ENCODE results near the gene RALGPS1. TPM values are rescaled to one million over a fixed set of nuclear protein-coding genes. Genes with fewer than 3 reads are reported as not detected.
A peak's percentile ranks its signal among the peaks of the same experiment; 100 is the strongest.
"Not testable (repeated sequence)": the region's sequence is repeated elsewhere in the genome, so short reads cannot be mapped to it uniquely, and the experiment has no call there.

RALGPS1 gene
- total RNA-seq, 2 experiments from 2014 or later = 4.8 to 5.1 TPM

DNA sequence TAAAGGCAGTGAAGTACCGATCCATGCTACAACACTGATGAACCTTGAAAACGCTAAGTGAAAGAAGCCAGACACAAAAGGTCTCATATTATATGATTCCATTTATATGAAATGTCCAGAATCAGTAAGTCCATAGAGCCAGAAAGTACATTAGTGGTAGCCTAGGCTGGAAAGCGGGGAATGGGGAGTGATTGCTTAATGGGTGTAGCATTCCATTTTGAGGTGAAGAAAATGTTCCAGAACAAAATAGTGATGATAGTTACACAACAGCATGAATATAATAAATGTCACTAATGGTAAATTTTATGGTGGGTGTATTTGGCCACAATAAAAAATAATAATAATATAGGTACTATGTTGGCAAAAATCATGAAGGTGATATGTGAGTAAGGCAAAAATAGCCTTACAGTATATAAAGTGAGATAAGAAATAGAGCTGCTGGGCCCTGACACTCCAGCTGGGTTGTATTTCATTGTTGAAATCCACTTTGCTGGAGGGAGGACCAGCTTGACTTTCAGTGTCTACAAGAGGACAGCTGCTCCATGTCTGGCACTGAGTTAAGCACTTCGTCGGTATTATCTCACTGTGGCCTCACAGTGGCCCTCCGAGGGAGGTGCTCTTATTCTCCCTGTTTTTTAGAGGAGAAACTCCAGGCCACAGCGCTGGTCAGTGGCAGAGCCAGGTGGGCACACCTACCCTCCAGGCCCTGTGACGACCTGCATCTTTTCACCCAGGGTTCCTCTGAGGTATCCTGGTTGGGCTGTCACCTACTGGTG is 230.3 kb downstream of the RALGPS1 start:
- peaks cover 13% of the 10 kb centered on the region for H3K27me3 Mint-ChIP-seq
- no peak overlapping the region for H3K4me3 Mint-ChIP-seq
- ATAC-seq (ENCODE audit: low read depth) = no peak
- DNase-seq = peak; percentile 20
- no peaks in the 10 kb centered on the region for H3K36me3 Mint-ChIP-seq
- POLR2A ChIA-PET = no interaction called here
- H3K4me1 Mint-ChIP-seq = no peaks in the 10 kb centered on the region
- no peak overlapping the region for H3K27ac Mint-ChIP-seq
- H3K9me3 Mint-ChIP-seq = no peaks in the 10 kb centered on the region

DNA sequence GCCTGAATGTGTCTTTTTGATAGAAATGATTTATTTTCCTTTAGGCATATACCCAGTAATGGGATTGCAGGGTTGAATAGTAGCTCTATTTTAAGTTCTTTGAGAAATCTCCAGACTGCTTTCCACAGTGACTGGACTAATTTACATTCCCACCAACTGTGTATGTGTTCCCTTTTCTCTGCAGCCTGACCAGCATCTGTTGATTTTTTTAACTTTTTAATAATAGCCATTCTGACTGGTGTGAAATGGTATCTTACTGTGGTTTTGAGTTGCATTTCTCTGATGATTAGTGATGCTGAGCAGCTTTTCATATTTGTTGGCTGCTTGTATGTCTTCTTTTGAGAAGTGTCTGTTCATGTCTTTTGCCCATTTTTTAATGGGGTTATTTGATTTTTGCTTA is 232.3 kb downstream of the RALGPS1 start:
- POLR2A ChIA-PET, H3K36me3 Mint-ChIP-seq, H3K4me3 Mint-ChIP-seq: not testable (repeated sequence)

DNA sequence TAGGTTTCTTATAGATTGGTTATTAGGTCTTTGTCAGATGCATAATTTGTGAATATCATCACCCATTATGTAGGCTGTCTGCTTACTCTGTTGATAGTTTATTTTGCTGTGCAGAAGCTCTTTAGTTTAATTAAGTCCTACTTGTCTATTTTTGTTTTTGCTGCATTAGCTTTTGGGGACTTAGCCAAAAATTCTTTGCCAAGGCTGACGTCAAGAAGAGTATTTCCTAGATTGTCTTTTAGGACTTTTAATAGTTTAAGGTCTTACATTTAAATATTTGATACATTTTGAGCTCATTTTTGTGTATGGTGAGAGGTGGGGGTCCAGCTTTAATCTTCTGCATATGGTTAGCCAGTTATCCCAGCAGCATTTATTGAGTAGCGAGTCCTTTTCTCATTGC is 232.7 kb downstream of the RALGPS1 start:
- POLR2A ChIA-PET = no interaction called here
- H3K9me3 Mint-ChIP-seq = no peaks in the 10 kb centered on the region
- no peaks in the 10 kb centered on the region for H3K36me3 Mint-ChIP-seq
- no peak for DNase-seq
- no peaks in the 10 kb centered on the region for H3K4me1 Mint-ChIP-seq
- ATAC-seq (ENCODE audit: low read depth) = no peak
- no peak overlapping the region for H3K4me3 Mint-ChIP-seq
- no peak overlapping the region for H3K27ac Mint-ChIP-seq
- peaks cover 13% of the 10 kb centered on the region for H3K27me3 Mint-ChIP-seq

More for the DNA sequence above, 232.3 kb downstream of the RALGPS1 start:
- H3K9me3 Mint-ChIP-seq; DNase-seq; H3K4me1 Mint-ChIP-seq; H3K27ac Mint-ChIP-seq; ATAC-seq (ENCODE audit: low read depth): not testable (repeated sequence)
- H3K27me3 Mint-ChIP-seq = peaks cover 14% of the 10 kb centered on the region

DNA sequence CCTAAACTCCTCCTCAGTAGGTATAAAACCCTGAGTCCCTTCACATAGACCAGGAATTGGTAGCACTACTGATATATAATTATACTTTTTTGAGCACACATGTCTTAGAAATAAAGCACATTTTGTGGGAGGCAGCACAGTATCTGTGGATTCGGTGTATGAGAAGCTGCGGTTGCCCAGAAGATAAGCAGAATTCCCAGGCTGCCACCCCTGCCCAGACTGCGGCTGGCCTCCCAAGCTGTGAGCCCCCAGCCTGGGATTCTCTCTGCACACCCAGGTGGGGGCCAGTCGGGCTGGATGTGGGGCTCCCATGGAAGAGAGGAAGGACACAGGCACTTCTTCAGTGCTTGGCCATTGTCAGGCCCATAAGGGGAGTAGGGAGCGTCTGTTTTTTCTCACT is 233.4 kb downstream of the RALGPS1 start:
- H3K9me3 Mint-ChIP-seq = no peaks in the 10 kb centered on the region
- no peak overlapping the region for H3K4me3 Mint-ChIP-seq
- ATAC-seq (ENCODE audit: low read depth) = no peak
- H3K27me3 Mint-ChIP-seq = peaks cover 14% of the 10 kb centered on the region
- peak; percentile 10 for DNase-seq
- no peak overlapping the region for H3K27ac Mint-ChIP-seq
- POLR2A ChIA-PET = no interaction called here
- H3K36me3 Mint-ChIP-seq = no peaks in the 10 kb centered on the region
- H3K4me1 Mint-ChIP-seq = no peaks in the 10 kb centered on the region

DNA sequence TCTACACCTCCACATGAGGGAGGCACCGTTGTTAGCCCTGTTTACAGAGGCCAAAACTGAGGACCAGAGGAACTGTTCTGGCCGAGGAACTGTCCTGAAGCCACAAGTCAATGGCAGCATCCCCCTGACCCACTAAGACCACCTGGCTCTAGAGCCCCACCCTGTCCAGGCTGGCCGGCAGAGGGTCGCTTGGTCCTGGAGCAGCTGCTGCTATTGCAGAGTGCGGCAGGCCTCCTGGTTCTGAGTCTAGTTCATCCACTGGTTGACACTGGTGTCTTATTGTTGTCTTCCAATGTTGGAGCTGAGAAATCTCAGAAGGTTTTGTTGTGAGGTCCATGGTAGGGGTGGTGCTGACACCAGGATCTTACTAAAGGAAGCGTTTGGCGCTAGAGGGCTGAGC is 234.4 kb downstream of the RALGPS1 start:
- peaks cover 17% of the 10 kb centered on the region for H3K27me3 Mint-ChIP-seq

DNA sequence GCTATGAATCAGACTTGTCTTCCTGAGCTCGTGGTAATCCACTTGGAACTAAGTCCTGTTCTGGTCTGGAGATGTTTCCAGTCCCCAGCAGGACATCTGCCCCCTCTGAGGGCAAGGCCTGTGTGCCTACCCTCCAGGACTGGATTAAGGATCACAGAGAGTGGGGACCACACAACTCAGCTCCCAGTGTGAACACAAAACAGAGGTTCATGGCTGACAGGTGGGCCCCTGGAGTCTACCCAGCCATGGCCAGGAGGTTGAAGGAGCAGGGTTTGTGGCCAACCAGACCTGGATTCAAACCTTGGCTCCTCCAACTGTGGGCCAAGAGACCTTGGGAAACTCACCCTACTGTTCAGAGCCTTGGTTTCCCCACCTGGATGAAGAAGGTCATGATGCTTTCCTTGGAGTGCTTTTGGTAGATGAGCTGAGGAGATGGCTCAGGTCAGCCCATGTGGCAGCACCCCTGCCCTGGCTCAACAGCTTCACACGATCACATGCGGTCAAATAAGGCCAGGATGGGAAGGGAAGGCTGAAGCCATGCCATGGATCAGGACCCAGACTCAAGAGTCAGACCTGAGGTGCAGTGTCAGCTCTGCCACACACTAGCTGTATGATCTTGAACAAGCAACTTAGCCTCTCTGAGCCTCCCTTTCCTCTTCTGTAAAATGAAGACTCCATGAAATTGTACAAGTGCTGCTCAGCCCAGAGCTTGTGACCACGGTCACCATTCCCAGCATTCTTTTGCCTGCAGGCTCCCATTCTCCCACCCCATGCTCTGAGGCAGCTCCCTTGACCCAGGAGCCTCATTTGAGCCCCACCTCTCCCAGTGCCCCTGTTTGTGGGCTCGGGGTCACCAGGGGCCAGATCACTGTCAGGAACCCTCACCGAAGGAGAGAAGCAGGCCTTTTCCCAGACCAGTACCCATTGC is 235.1 kb downstream of the RALGPS1 start:
- H3K27me3 Mint-ChIP-seq = peaks cover 17% of the 10 kb centered on the region
- no peaks in the 10 kb centered on the region for H3K9me3 Mint-ChIP-seq
- no peak for ATAC-seq (ENCODE audit: low read depth)
- H3K36me3 Mint-ChIP-seq = no peaks in the 10 kb centered on the region
- DNase-seq = no peak
- no peak overlapping the region for H3K27ac Mint-ChIP-seq
- H3K4me3 Mint-ChIP-seq = no peak overlapping the region
- no peaks in the 10 kb centered on the region for H3K4me1 Mint-ChIP-seq
- POLR2A ChIA-PET = no interaction called here

More for the DNA sequence above, 234.4 kb downstream of the RALGPS1 start:
- POLR2A ChIA-PET = no interaction called here
- ATAC-seq (ENCODE audit: low read depth) (no peak), DNase-seq (peak; percentile 15)
- H3K4me1 Mint-ChIP-seq = no peaks in the 10 kb centered on the region
- no peaks in the 10 kb centered on the region for H3K9me3 Mint-ChIP-seq
- H3K27ac Mint-ChIP-seq = no peak overlapping the region
- no peaks in the 10 kb centered on the region for H3K36me3 Mint-ChIP-seq
- H3K4me3 Mint-ChIP-seq = no peak overlapping the region

DNA sequence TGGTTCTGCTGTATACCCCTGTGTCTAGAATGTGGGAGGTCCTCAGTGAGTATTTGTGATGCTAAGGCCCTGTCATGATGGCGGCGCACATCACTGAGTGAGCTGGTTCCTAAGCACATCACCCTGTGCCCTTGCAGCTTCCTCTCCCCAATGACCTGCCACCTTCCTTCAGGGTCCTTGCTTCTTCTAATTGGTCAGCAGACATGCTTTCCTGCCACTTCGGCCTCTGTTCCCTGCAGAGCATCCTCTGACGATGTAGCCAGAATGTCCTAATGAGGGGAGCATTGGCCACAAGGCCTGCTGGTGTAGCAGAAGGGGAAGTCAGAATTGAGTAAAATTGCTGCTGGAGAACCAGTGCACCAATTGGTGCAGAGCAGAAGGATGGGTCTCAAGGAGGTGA is 238.9 kb downstream of the RALGPS1 start:
- no peak overlapping the region for H3K27ac Mint-ChIP-seq
- no peaks in the 10 kb centered on the region for H3K36me3 Mint-ChIP-seq
- ATAC-seq (ENCODE audit: low read depth) = no peak

DNA sequence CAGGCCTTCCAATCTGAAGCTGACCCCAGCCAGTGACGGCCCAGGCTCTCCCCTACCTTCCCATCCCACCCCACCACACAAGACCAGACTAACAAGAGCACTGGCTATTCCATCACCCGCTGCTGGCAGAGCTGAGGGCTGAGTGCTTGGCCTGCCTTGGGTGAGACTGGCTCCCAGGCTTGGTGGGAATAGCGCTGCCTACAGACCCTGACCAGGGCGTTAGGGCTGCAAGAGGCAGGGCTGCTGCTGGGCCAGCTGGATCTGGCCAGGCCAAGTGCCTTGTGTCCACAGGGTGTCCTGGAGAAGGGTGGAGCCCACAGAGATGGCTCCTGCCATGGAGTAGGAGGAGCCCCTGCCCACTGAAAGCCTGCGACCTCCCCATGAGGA is 239.4 kb downstream of the RALGPS1 start:
- DNase-seq (peak; percentile 10), ATAC-seq (ENCODE audit: low read depth) (no peak)
- H3K4me3 Mint-ChIP-seq = no peak overlapping the region

More for the DNA sequence above, 238.9 kb downstream of the RALGPS1 start:
- H3K9me3 Mint-ChIP-seq = no peaks in the 10 kb centered on the region
- POLR2A ChIA-PET = no interaction called here
- DNase-seq = no peak
- H3K4me1 Mint-ChIP-seq = no peaks in the 10 kb centered on the region
- H3K4me3 Mint-ChIP-seq = no peak overlapping the region
- H3K27me3 Mint-ChIP-seq = peaks cover 20% of the 10 kb centered on the region

DNA sequence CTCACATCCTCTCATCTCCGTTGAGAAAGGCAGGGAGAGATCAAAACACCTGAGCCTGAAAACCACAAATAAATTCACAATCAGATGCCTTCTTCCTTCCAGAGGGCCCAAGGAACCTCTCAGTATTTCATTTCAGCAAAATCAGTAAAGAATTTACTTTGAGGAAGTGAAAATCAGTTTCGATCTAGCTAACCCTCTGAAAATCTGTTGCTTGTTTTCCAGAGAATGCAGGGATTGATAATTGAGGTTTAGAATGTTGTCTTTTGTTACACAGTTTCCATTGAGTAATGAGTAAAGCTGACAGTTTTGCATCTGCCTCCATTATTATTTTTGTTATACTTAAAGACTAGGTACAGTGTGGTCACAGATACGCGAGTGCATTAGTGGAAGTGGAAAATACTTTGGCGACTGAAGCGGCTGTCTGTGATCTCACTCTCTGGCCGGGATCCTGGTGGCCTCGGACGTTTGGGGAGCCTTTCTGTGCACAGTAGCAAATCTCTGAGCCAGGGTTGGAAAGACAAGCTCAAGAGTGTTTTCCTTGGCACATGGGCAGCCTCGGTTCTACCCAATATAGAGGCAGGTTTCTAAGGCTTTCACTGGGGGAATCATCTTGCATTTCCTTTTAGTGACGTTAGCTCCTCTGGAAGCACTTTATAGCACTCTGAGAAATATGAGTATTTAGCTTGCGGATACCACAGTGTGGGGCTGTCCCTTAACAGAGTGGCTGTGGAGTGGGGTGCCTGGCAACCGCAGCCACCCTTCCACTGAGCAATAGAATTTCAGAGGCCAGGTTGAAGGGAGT is 240.0 kb downstream of the RALGPS1 start:
- ATAC-seq (ENCODE audit: low read depth) = no peak
- POLR2A ChIA-PET = no interaction called here
- no peak for DNase-seq
- no peaks in the 10 kb centered on the region for H3K4me1 Mint-ChIP-seq
- peaks cover 20% of the 10 kb centered on the region for H3K27me3 Mint-ChIP-seq
- H3K9me3 Mint-ChIP-seq = no peaks in the 10 kb centered on the region
- no peaks in the 10 kb centered on the region for H3K36me3 Mint-ChIP-seq
- no peak overlapping the region for H3K27ac Mint-ChIP-seq
- no peak overlapping the region for H3K4me3 Mint-ChIP-seq

More for the DNA sequence above, 239.4 kb downstream of the RALGPS1 start:
- H3K9me3 Mint-ChIP-seq = no peaks in the 10 kb centered on the region
- no peaks in the 10 kb centered on the region for H3K36me3 Mint-ChIP-seq
- peaks cover 20% of the 10 kb centered on the region for H3K27me3 Mint-ChIP-seq
- no peaks in the 10 kb centered on the region for H3K4me1 Mint-ChIP-seq
- POLR2A ChIA-PET = no interaction called here
- H3K27ac Mint-ChIP-seq = no peak overlapping the region

DNA sequence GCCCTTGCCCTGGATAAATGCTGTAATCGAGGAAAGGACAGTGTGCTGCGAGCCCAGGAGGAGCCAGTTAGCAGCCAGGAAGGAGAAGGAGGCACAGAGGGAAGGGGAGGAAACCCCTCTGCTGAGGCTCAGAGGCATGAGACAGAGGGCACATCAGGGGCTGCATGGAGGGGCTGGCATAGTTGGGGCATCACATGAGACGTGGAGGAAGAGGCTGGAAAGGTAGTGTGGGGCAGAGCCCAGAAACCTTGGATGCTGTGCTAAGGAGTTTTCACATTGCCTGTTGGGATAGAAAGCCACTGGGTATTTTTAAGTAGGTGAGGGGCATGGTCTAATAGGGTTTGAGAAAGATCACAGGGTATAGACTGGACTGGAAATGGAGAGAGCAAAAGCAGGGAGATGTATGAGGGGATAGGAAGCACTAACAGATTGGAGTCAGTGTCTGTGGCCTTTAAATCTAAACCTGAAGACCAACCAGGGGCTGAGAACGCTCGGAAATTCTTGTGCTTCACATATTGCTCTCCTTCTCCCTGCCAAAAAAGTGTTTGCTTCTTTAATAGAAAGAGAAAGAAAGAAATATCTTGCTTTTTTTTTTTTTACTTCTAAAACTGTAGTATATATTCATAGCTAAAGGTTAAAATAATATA is 240.9 kb downstream of the RALGPS1 start:
- H3K27me3 Mint-ChIP-seq = peaks cover 20% of the 10 kb centered on the region
- no peak overlapping the region for H3K27ac Mint-ChIP-seq
- H3K36me3 Mint-ChIP-seq = no peaks in the 10 kb centered on the region
- no peak for DNase-seq
- POLR2A ChIA-PET = no interaction called here
- no peaks in the 10 kb centered on the region for H3K9me3 Mint-ChIP-seq
- no peak for ATAC-seq (ENCODE audit: low read depth)
- H3K4me1 Mint-ChIP-seq = no peaks in the 10 kb centered on the region
- H3K4me3 Mint-ChIP-seq = no peak overlapping the region

DNA sequence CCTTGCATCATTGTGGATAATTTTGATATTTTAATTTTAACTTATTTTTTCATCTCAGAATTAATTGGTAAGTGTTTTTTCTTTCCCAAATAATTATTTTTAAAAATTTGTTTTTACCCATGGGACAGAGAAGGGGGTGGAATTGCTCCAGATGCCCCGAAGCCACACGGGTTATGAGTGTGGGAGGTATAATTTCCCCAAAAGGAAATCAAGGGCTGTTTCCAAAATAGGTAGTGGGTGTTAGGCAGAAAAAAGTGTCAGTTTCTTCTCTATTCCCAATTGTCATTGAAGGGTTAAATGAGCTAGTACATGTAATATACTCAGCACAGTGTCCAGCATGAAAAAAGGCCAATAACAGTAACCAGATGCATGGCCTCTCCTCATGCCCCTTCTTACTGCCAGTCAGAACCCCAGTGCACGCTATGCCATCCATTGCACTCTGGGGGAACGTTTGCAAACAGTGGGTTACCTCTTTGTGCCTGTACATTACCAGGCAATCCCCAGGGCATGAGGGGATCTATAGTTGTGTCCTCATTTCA is 244.3 kb downstream of the RALGPS1 start:
- Mint-ChIP-seq H3K4me1 (peaks cover 13% of the 10 kb centered on the region), H3K36me3 (no peaks in the 10 kb centered on the region), H3K4me3 (no peak overlapping the region), H3K9me3 (no peaks in the 10 kb centered on the region), H3K27me3 (peaks cover 10% of the 10 kb centered on the region), H3K27ac (no peak overlapping the region)
- POLR2A ChIA-PET = interaction anchor here (0.6 kb wide), 1 partner anchor 425 kb away, joined by 3 read pairs; no protein-coding TSS in a partner anchor
- ATAC-seq (ENCODE audit: low read depth) = no peak
- no peak for DNase-seq

DNA sequence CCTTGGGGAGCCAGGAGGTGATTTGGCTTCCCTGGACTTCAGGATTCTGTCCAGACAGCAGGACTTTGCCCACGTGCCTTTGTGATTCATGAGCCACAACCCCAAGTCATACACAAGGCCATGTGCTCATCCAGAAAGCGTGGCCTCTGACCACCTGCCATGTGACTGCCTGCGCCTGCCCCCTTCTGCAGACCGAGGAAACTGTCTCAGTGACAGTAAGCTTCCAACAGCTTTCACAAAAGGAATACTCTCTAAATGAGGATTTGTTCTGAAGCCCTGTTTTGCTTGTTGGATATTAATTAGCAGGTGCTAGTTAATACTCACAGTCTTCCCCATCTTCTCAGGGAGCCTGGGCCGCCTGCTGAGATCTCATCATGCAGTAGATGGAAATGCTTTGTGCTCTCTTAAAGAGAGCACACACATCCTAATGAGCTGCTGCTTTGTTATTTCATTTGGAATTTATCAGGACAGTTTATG is 244.8 kb downstream of the RALGPS1 start:
- POLR2A ChIA-PET = interaction anchor here (0.6 kb wide), 1 partner anchor 425 kb away, joined by 3 read pairs; no protein-coding TSS in a partner anchor
- ATAC-seq (ENCODE audit: low read depth) = no peak
- no peak overlapping the region for H3K4me3 Mint-ChIP-seq

More for the DNA sequence above, 244.8 kb downstream of the RALGPS1 start:
- Mint-ChIP-seq H3K36me3 (no peaks in the 10 kb centered on the region), H3K4me1 (peaks cover 14% of the 10 kb centered on the region), H3K27ac (no peak overlapping the region), H3K9me3 (no peaks in the 10 kb centered on the region), H3K27me3 (peaks cover 10% of the 10 kb centered on the region)
- DNase-seq = peak; percentile 21

All from activated naive CD8-positive, alpha-beta T cell treated with anti-CD3 and anti-CD28 coated beads, Interleukin-2, amount 10 ng/mL, durations not matched to agents 7 days and 5 days (primary cell).